HG03460 (cell line): Measurements from ENCODE around the gene SRRM2.

Source experiments
- ATAC-seq: cut with Tn5 transposase; IDR thresholded peaks from one replicate; pipeline ENCODE4 v1.9.1; 2021; ENCODE audit not compliant: unreplicated experiment

SRRM2 gene

DNA sequence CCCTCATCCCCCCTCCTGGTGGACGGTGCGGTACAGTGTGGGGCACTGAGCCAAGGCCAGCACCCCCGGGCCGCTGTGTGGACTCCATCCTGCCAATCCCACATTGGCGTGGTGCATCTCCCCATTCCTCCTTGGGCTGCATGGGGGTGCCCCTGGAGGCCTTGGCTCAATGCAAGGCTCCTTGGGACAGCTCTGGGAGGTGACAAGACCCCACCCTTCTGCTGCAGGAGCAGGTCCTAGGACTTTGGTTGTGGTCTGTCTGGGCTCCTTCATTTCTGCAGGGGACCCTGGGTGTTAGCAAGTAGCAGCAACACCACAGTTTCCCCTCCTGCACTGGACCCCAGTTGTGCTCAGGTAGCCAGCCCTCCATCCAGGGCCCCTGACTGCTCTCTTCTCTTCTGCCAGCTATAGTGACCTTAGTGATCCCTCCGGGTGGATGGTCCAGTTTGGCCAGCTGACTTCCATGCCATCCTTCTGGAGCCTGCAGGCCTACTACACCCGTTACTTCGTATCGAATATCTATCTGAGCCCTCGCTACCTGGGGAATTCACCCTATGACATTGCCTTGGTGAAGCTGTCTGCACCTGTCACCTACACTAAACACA, 65.9 kb downstream of the SRRM2 start:
- ATAC-seq = no peak

DNA sequence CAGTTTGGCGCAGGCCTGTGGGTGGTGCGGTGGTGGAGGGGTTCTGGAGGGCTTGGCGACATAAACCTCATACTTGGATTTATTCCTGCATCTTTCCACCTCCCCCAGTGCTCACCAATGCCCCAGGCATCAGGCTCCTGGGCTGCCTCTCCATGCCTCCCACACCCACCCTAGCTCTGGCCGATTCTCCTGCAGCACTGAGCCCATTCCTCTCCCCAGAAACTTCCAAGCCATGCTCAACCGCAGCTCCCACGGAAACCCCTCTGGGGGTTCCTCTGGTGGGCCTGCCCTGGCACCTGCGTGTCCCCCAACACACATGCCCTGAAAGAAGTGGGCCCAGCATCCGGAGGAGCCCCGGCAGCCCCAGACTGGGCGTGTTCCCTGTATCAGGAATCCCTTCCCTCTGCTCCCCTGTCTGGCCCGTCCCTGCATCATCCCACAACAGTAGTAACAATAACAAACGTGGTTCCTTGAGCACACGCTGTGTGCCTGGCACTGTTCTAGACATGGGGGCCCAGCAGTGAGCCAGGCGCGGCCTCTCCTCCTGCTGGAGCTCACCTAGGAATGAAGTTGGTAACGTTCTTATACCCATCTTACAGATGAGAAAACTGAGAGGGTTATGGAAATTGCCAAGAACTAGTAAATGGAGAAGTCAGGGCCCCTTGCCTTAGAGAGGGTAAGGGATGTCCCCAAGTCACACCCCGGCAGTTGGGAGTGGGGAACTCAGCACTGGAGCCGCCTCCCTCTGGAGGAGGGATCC, 66.9 kb downstream of the SRRM2 start:
- no peak for ATAC-seq

- ATAC-seq = no peak
Observed at GRCh38 chr16:2819939-2820835, 67.7 kb downstream of the SRRM2 start.
